Immature natural killer cell (primary cell): ENCODE results near the gene MPP1. TPM values are rescaled to one million over a fixed set of nuclear protein-coding genes. Genes with fewer than 3 reads are reported as not detected.

Source experiments
- DNase-seq, 3 donors: peaks; one replicate each; pipeline ENCODE4 v3.0.0; 2022; ENCODE audit warnings: mixed read lengths in 1 of 3
- H3K27ac Mint-ChIP-seq, 6 donors: one replicate each; pipeline ENCODE4 v1.8.0; 2020; ENCODE audit warnings: mixed read lengths in 6 of 6, mild to moderate bottlenecking in 5 of 6, inconsistent platforms in 4 of 6, moderate library complexity in 3 of 6
- H3K27me3 Mint-ChIP-seq, 3 donors: one replicate each; pipeline ENCODE4 v1.8.0; 2020 to 2021; ENCODE audit warnings: low read depth in 3 of 3, mild to moderate bottlenecking in 3 of 3, mixed read lengths in 3 of 3, moderate library complexity in 3 of 3, inconsistent platforms in 1 of 3
- H3K36me3 Mint-ChIP-seq, 3 donors: one replicate each; pipeline ENCODE4 v1.8.0; 2020; ENCODE audit warnings: mixed read lengths in 3 of 3, inconsistent platforms in 2 of 3, mild to moderate bottlenecking in 2 of 3
- H3K4me1 Mint-ChIP-seq, 2 donors: one replicate each; pipeline ENCODE4 v1.8.0; 2020; ENCODE audit warnings: inconsistent platforms in 2 of 2, mild to moderate bottlenecking in 2 of 2, mixed read lengths in 2 of 2, moderate library complexity in 1 of 2
- H3K4me3 Mint-ChIP-seq, 5 donors: one replicate each; pipeline ENCODE4 v1.8.0; 2020; ENCODE audit warnings: mild to moderate bottlenecking in 5 of 5, mixed read lengths in 5 of 5, inconsistent platforms in 3 of 5, moderate library complexity in 3 of 5
- H3K9me3 Mint-ChIP-seq, 6 donors: one replicate each; pipeline ENCODE4 v1.8.0; 2020; ENCODE audit warnings: mild to moderate bottlenecking in 6 of 6, mixed read lengths in 6 of 6, inconsistent platforms in 4 of 6, moderate library complexity in 3 of 6
- polyA plus RNA-seq, 3 donors: library from polyadenylated mRNA; unstranded; fragments of 300-500 nt; fragmentation: Illumina TruSeq; gene quantifications; one replicate each; pipeline ENCODE4 v1.2.3, GENCODE V29; 2021

MPP1 gene
- polyA plus RNA-seq, 3 donors from 2014 or later = 18.0 to 37.5 (median 23.2) TPM

DNA sequence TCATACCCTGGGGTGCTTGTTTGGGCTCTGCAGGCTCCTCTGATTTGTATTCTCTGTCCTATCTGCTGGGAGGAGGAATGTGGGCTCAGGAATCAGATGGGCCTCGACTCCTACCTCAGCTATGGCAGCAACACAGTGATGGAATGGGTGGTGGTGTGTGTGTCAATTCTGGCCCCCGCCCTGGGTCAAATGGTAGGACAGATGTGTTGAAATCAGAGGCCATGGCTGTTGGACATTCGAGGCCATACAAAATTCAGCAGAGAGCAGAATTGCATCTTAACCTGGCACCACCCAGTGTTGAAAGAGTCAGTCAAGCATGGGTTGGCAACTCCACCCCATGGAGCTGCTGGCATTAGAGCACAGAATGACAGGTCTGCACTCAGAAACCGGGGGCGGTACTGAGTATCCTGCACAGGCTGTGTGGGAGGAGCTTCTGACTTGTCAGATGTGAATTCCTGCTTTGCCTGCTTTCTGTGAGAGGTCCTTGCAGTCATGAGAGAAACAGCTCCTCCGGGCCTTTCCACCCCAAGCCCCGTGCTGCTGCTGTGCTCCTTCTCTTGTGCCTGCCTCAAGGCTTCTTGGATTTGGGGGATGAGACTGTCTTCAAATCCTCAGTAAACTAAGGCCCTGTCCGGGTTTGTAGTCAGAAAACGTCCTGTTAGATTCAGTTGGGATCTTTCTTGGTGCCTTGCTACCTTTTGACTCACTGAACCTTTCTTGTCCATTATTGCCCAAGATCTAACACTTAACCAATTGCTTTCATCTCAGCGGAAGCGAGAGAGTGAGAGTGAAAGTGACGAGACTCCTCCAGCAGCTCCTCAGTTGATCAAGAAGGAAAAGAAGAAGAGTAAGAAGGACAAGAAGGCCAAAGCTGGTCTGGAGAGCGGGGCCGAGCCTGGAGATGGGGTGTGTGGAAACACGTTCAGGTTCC, 29.6 kb downstream of the MPP1 start:
- H3K27me3 Mint-ChIP-seq = peaks cover 2 to 10% (median 6%) of the 10 kb centered on the region in 3 donors
- H3K4me3 Mint-ChIP-seq = no peak overlapping the region
- DNase-seq = no peak
- H3K4me1 Mint-ChIP-seq = no peaks in the 10 kb centered on the region
- no peaks in the 10 kb centered on the region for H3K9me3 Mint-ChIP-seq
- H3K36me3 Mint-ChIP-seq = peaks cover 4 to 25% (median 7%) of the 10 kb centered on the region in 3 donors
- no peak overlapping the region for H3K27ac Mint-ChIP-seq

DNA sequence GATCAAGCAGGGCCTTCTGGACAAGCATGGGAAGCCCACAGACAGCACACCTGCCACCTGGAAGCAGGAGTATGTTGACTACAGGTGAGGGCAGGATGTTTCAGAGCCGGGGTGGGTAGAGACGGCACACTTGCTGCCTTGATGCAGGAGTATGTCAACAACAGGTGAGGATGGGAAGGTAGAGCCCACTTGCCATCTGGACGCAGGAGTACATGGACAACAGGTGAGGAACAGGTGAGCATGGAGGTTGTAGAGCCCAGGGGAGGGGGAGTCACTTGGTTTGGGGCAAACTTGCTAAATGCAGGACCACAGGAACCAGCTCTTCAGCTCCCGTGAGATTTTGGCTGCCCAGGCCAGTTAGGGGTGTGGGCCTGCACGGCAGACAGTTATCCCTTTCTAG, 30.7 kb downstream of the MPP1 start:
- Mint-ChIP-seq H3K27ac (peak overlapping the region in 1 of 6 donors; percentile 57), H3K9me3 (no peaks in the 10 kb centered on the region), H3K27me3 (peaks cover 2 to 10% (median 6%) of the 10 kb centered on the region in 3 donors), H3K36me3 (peaks cover 4 to 25% (median 7%) of the 10 kb centered on the region in 3 donors), H3K4me1 (no peaks in the 10 kb centered on the region), H3K4me3 (no peak overlapping the region)
- no peak for DNase-seq

GRCh38 chrX:154762537-154763296, 42.6 kb downstream of the MPP1 start, which contains the start of gene DKC1:
DKC1 (plus strand) TSS chrX:154762864; CDS start chrX:154762966, 102 bp downstream.
- Mint-ChIP-seq H3K4me3 (peak within 1 kb of the TSS; percentile 84 to 90 (median 85)), H3K27me3 (peaks cover 0 to 6% (median 3%) of the 10 kb centered on the region in 3 donors), H3K27ac (peak within 1 kb of the TSS; percentile 73 to 92 (median 92)), H3K9me3 (no peaks in the 10 kb centered on the region), H3K4me1 (peaks cover 17 to 22% of the 10 kb centered on the region in 2 donors), H3K36me3 (peaks cover 0 to 11% (median 6%) of the 10 kb centered on the region in 3 donors)
- peak; percentile 93 to 96 (median 95) for DNase-seq

DNA sequence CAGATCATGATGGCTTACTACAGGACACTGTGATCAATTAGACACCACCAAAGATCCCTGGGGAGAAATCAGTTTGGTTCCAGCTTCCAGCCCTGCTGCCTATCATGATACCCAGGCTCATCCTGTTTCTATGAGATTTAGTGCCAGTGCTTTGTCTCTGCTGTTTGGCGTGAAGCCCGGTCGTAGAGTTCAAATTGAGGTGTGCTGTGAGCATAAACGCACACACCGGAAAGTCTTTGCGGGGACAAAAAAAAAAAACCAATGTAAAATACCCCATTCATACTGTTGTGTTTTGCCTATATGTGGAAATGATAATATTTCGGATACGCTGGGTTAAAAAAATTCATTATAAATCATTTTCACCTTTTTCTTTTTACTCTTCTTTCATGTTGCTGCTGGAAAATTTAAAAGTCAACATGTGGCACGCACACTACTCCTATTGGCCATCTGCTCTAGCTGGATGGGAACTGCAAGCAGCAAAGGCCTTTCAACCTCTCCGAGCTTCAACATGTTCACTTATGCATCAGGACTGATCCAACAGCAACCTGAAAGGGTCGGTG, 43.2 kb downstream of the MPP1 start:
- H3K9me3 Mint-ChIP-seq = no peaks in the 10 kb centered on the region
- H3K27ac Mint-ChIP-seq = peak overlapping the region; percentile 73 to 92 (median 92)
- H3K27me3 Mint-ChIP-seq = peaks cover 0 to 6% (median 3%) of the 10 kb centered on the region in 3 donors
- H3K4me3 Mint-ChIP-seq = peak overlapping the region; percentile 84 to 90 (median 85)
- DNase-seq = no peak
- H3K4me1 Mint-ChIP-seq = peaks cover 17 to 22% of the 10 kb centered on the region in 2 donors
- peaks cover 0 to 10% (median 6%) of the 10 kb centered on the region in 3 donors for H3K36me3 Mint-ChIP-seq

DNA sequence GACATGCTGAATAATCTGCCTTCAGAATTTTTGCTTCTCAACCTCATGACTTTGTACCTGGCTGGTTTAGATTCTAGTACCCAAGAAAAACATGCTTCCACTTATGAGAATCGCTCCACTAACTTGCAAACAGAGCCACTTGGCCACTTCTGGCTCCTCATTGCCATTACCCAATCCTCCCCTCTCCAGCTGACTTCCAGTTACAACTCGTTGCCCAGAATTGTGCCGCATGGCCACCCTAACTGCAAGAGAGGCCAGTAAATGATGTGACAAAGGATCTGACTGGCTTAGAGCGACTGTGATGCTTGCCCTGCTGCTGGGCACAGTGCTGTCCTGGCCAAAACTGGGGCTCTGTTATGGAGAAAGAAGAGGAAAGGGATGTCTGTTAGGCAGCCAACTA, 46.6 kb downstream of the MPP1 start:
- H3K27me3 Mint-ChIP-seq = peaks cover 0 to 6% (median 3%) of the 10 kb centered on the region in 3 donors
- DNase-seq = no peak
- peaks cover 11 to 15% of the 10 kb centered on the region in 2 donors for H3K4me1 Mint-ChIP-seq
- no peaks in the 10 kb centered on the region for H3K9me3 Mint-ChIP-seq
- H3K4me3 Mint-ChIP-seq = no peak overlapping the region
- no peaks in the 10 kb centered on the region for H3K36me3 Mint-ChIP-seq
- H3K27ac Mint-ChIP-seq = no peak overlapping the region

- Mint-ChIP-seq H3K27me3 (peaks cover 1 to 7% (median 2%) of the 10 kb centered on the region in 3 donors), H3K36me3 (no peaks in the 10 kb centered on the region), H3K4me3 (peak overlapping the region; percentile 76 to 90 (median 79)), H3K4me1 (peaks cover 36 to 44% of the 10 kb centered on the region in 2 donors), H3K27ac (peak overlapping the region; percentile 86 to 95 (median 90)), H3K9me3 (no peaks in the 10 kb centered on the region)
- no peak for DNase-seq
These were observed 53.5 kb downstream of the MPP1 start for GRCh38 chrX:154751669-154752271.

DNA sequence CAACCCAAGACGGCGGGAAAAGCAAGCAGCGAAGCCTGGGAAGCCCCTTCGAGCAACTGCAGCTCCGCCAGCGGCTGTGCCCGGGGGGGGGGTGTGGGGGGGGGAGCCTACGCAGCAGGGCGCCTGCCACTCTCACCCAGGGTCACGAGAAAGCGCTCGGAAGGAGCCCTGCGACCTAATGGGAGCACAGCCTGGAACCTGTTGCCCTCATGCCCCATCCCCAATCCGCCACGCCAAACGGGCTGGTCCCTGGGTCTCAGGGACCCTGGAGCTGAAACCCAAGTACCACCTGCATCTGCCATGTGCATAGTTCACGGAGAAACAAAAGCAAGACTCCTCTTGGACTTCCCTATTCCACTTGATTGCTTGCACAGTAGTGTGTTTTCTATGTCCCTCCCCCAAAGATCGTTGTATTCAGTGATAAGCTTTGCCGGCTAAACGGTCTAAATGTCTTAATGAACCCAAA, 54.0 kb downstream of the MPP1 start:
- H3K4me1 Mint-ChIP-seq = peaks cover 41 to 50% of the 10 kb centered on the region in 2 donors
- H3K36me3 Mint-ChIP-seq = no peaks in the 10 kb centered on the region
- no peak for DNase-seq
- peak overlapping the region; percentile 76 to 90 (median 79) for H3K4me3 Mint-ChIP-seq
- H3K27me3 Mint-ChIP-seq = peaks cover 1 to 7% (median 2%) of the 10 kb centered on the region in 3 donors
- no peaks in the 10 kb centered on the region for H3K9me3 Mint-ChIP-seq
- H3K27ac Mint-ChIP-seq = peak overlapping the region; percentile 86 to 95 (median 90)

- H3K4me1 Mint-ChIP-seq = peaks cover 45 to 57% of the 10 kb centered on the region in 2 donors
- peaks cover 1 to 7% (median 2%) of the 10 kb centered on the region in 3 donors for H3K27me3 Mint-ChIP-seq
- no peaks in the 10 kb centered on the region for H3K9me3 Mint-ChIP-seq
- peak within 1 kb of the TSS; percentile 86 to 92 (median 87) for H3K4me3 Mint-ChIP-seq
- DNase-seq = peak; percentile 58 to 67 (median 65)
- H3K36me3 Mint-ChIP-seq = no peaks in the 10 kb centered on the region
- peak within 1 kb of the TSS; percentile 86 to 95 (median 90) for H3K27ac Mint-ChIP-seq
These were observed 54.7 kb downstream of the MPP1 start, which contains the start of gene GAB3 for GRCh38 chrX:154750301-154751202. GAB3 (minus strand) TSS chrX:154751077; CDS start chrX:154751025, 52 bp downstream.

- Mint-ChIP-seq H3K4me3 (peak overlapping the region; percentile 86 to 92 (median 87)), H3K9me3 (no peaks in the 10 kb centered on the region), H3K36me3 (no peaks in the 10 kb centered on the region), H3K27me3 (peaks cover 1 to 7% (median 3%) of the 10 kb centered on the region in 3 donors), H3K27ac (peak overlapping the region; percentile 78 to 90 (median 82)), H3K4me1 (peaks cover 49 to 62% of the 10 kb centered on the region in 2 donors)
- DNase-seq = no peak
These were observed 55.4 kb downstream of the MPP1 start for GRCh38 chrX:154749856-154750255.

DNA sequence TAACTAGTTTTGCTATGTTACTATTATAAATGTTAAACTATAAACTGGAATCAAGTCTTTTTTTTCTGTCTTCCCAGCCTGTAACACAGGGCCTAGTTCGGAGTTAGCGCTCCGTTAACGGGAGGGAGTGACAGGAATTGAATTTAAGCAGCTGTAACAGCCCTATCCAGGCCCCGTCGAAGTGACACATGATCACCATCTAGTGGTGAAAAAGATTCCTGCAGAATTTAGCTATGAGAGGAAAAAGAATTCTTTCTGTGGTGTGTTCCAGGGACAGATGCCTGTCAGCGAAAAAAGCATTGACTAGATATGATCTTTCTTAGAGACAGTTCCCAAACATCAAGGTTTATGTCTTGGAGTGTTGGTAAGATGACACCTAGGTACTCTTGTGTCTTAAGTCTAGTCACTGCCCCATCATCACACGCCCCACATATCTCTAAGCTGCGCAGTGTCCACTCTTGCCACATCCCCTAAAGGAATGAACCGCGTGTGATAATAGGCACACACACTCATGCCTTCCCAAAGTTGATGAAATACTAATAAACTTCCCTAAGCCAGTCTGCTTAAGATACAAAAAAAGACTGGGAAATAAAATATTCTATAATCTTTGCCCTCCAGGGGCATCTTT, 56.5 kb downstream of the MPP1 start:
- DNase-seq = peak; percentile 66 to 76 (median 71)
- Mint-ChIP-seq H3K36me3 (no peaks in the 10 kb centered on the region), H3K4me3 (peak overlapping the region; percentile 86 to 92 (median 87))

DNA sequence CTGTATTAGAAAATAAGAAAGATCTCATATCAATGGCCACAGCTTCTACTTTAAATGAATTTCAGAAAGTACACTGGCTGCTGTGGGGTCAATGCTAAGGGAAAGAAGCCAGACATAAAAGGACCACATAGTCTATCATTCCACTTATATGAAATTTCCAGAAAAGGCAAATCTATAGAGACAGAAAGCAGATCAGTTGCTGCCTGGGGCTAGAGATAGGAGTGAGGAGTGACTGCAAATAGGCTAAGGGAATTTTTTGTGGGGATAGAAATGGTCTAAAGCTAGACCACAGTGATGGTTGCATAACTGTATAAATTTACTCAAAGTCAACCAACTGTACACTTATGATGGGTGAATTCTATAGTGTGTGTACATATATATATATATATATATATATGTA, 62.7 kb downstream of the MPP1 start:
- Mint-ChIP-seq H3K4me3 (peak overlapping the region in 4 of 5 donors; percentile 4 to 53 (median 38)), H3K27me3 (peaks cover 0 to 3% (median 0%) of the 10 kb centered on the region in 3 donors), H3K9me3 (no peaks in the 10 kb centered on the region), H3K36me3 (no peaks in the 10 kb centered on the region), H3K4me1 (peaks cover 78 to 92% of the 10 kb centered on the region in 2 donors), H3K27ac (peak overlapping the region; percentile 13 to 97 (median 74))
- DNase-seq = no peak

More for the DNA sequence above, 56.5 kb downstream of the MPP1 start:
- Mint-ChIP-seq H3K9me3 (no peaks in the 10 kb centered on the region), H3K4me1 (peaks cover 55 to 72% of the 10 kb centered on the region in 2 donors), H3K27me3 (peaks cover 1 to 7% (median 3%) of the 10 kb centered on the region in 3 donors), H3K27ac (peak overlapping the region; percentile 78 to 90 (median 85))
